Motor neuron (in vitro differentiated cells): Measurements from ENCODE around the gene PDHA1. TPM values are rescaled to one million over a fixed set of nuclear protein-coding genes. Genes with fewer than 3 reads are reported as not detected.

Experiments
- total RNA-seq, 8 experiments: library from RNA; unstranded; fragments of 300-600 nt; gene quantifications; 2 replicates each; pipeline versions ENCODE4 v1.2.3 to v1.2.4, GENCODE V29; 2022

The PDHA1 gene
- total RNA-seq, 8 experiments from 2014 or later: 72.2 to 249 (median 95.3) TPM

Other genes with a start within 250 kb of the PDHA1 start
- 1 to 10 TPM in 2 of 8 experiments, under 1 TPM in 6; 0.66 to 5.4 (median 0.85) TPM for gene ADGRG2, start 221.5 kb upstream of the PDHA1 start, total RNA-seq
- gene MAP3K15, start 171.6 kb downstream of the PDHA1 start, total RNA-seq: under 1 TPM in 7 of 8 experiments, not detected in 1; 0.14 to 0.81 (median 0.43) TPM